ACC112 (cell line): ENCODE data around the gene SPATA22.
"Not testable (repeated sequence)": the region's sequence is repeated elsewhere in the genome, so short reads cannot be mapped to it uniquely, and the experiment has no call there.

Experiments
- H2AFZ ChIP-seq: fragments of 200-600 bp; sonication (generic); one replicate; pipeline ENCODE4 v1.6.0; 2017; ENCODE audit warnings: antibody characterized with exemption, low read length; ENCODE audit not compliant: unreplicated experiment
- H3K27ac ChIP-seq: fragments of 200-600 bp; sonication (generic); 2 replicates; pipeline ENCODE4 v1.5.1; 2014; ENCODE audit warnings: low read depth, mild to moderate bottlenecking, antibody characterized with exemption, low read length, moderate library complexity
- H3K27me3 ChIP-seq: fragments of 200-600 bp; sonication (generic); 2 replicates; pipeline ENCODE4 v1.6.1; 2014; ENCODE audit warnings: mild to moderate bottlenecking, antibody characterized with exemption, low read length, moderate library complexity, mixed read lengths; ENCODE audit not compliant: insufficient read depth
- H3K36me3 ChIP-seq: fragments of 200-600 bp; sonication (generic); 2 replicates; pipeline ENCODE4 v1.6.1; 2016; ENCODE audit warnings: mild to moderate bottlenecking, antibody characterized with exemption, low read length, moderate library complexity, mixed read lengths; ENCODE audit not compliant: insufficient read depth
- H3K4me1 ChIP-seq: fragments of 200-600 bp; sonication (generic); one replicate; pipeline ENCODE4 v1.6.1; 2016; ENCODE audit warnings: low read length, mixed read lengths; ENCODE audit not compliant: insufficient read depth, unreplicated experiment, control insufficient read depth
- H3K4me3 ChIP-seq: fragments of 200-600 bp; sonication (generic); 2 replicates; pipeline ENCODE4 v1.5.1; 2014; ENCODE audit warnings: mild to moderate bottlenecking, low read depth, low read length
- H3K79me2 ChIP-seq: fragments of 200-600 bp; sonication (generic); one replicate; pipeline ENCODE4 v1.6.0; 2016; ENCODE audit warnings: low read length; ENCODE audit not compliant: control insufficient read depth, unreplicated experiment, insufficient read depth

SPATA22 gene

GRCh38 chr17:3418222-3418621 is 53.4 kb downstream of the SPATA22 start:
- Histone ChIP-seq H3K27ac (no peak overlapping the region), H3K79me2 (no peaks in the 10 kb centered on the region), H3K4me3 (no peak overlapping the region), H3K36me3 (no peaks in the 10 kb centered on the region), H2AFZ (no peak overlapping the region), H3K4me1 (no peaks in the 10 kb centered on the region), H3K27me3 (peaks cover 14% of the 10 kb centered on the region; the same call in 1 of the 2 replicates)

DNA sequence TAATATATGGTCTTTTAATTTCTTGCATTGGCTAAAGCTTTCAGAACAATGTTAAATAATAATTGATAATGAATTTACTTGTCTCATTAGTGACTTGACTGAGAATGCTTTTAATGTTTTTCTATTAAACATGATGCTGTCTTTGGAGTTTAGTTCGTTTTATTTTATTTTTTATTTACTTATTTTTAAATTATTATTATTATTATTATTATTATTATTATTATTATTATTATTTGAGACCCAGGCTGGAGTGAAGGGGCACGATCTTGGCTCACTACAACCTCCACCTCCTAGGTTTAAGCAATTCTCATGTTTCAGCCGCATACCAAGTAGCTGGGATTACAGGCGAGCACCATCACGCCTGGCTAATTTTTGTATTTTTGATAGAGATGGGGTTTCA is 56.0 kb downstream of the SPATA22 start:
- H3K4me3 ChIP-seq = no peak overlapping the region
- peaks cover 11% of the 10 kb centered on the region; the same call in 1 of the 2 replicates for H3K27me3 ChIP-seq
- no peak overlapping the region for H2AFZ ChIP-seq
- H3K4me1 ChIP-seq = no peaks in the 10 kb centered on the region
- no peaks in the 10 kb centered on the region for H3K36me3 ChIP-seq
- no peaks in the 10 kb centered on the region for H3K79me2 ChIP-seq
- H3K27ac ChIP-seq = no peak overlapping the region

- H3K79me2 ChIP-seq, H3K4me3 ChIP-seq, H2AFZ ChIP-seq, H3K27ac ChIP-seq, H3K27me3 ChIP-seq, H3K36me3 ChIP-seq, H3K4me1 ChIP-seq: not testable (repeated sequence)
Measured at GRCh38 chr17:3412216-3412615, 59.4 kb downstream of the SPATA22 start.

DNA sequence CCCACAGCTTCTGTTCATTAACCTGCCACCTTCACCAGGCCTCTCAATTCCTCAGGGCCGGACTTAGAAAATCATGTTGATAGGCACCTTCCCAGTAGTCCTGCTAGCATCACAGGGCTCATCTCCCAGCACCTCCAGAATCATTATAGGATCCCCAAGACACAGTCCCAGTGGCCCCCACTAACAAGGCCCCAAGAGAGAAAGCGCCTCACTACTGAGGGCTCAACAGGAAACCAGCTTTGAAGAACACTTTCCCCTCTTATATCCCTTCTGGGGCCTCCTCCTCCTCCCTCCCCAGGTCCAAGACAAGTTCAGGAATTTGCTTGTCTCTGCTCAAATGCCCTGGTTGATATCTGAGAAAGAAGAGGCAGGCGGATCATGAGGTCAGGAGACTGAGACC is 60.5 kb downstream of the SPATA22 start, which contains the start of gene OR3A3:
Gene OR3A3, plus strand, starts transcription at position 301 of the 400 bp plus-strand sequence.
- Histone ChIP-seq H3K27me3 (no peaks in the 10 kb centered on the region), H3K4me1 (no peaks in the 10 kb centered on the region), H3K36me3 (no peaks in the 10 kb centered on the region), H3K27ac (no peak within 1 kb of the TSS), H3K4me3 (no peak within 1 kb of the TSS), H2AFZ (no peak within 1 kb of the TSS), H3K79me2 (no peaks in the 10 kb centered on the region)

- H2AFZ ChIP-seq, H3K79me2 ChIP-seq, H3K4me1 ChIP-seq, H3K27ac ChIP-seq, H3K4me3 ChIP-seq, H3K36me3 ChIP-seq: not testable (repeated sequence)
- peaks cover 13% of the 10 kb centered on the region for H3K27me3 ChIP-seq
Measured at GRCh38 chr17:3403856-3404255, 67.8 kb downstream of the SPATA22 start.

- Histone ChIP-seq H3K79me2 (no peaks in the 10 kb centered on the region), H3K4me3 (no peak overlapping the region), H3K4me1 (no peaks in the 10 kb centered on the region), H3K27ac (no peak overlapping the region), H3K36me3 (no peaks in the 10 kb centered on the region), H2AFZ (no peak overlapping the region), H3K27me3 (peaks cover 13% of the 10 kb centered on the region)
Measured at GRCh38 chr17:3401786-3402185, 69.8 kb downstream of the SPATA22 start.

- no peaks in the 10 kb centered on the region for H3K79me2 ChIP-seq
Measured at GRCh38 chr17:3400055-3400454, 71.6 kb downstream of the SPATA22 start.

GRCh38 chr17:3398310-3398709 is 73.3 kb downstream of the SPATA22 start, which contains the start of gene OR1E1:
Gene OR1E1, minus strand, starts transcription at chr17:3398410. Its CDS starts 0 bp downstream, at chr17:3398410.
- Histone ChIP-seq H3K4me3 (no peak within 1 kb of the TSS), H3K79me2 (no peaks in the 10 kb centered on the region), H3K36me3 (no peaks in the 10 kb centered on the region), H2AFZ (no peak within 1 kb of the TSS), H3K27ac (no peak within 1 kb of the TSS), H3K27me3 (peaks cover 13% of the 10 kb centered on the region), H3K4me1 (no peaks in the 10 kb centered on the region)

More at GRCh38 chr17:3400055-3400454, 71.6 kb downstream of the SPATA22 start:
- Histone ChIP-seq H2AFZ (no peak overlapping the region), H3K36me3 (no peaks in the 10 kb centered on the region), H3K27me3 (peaks cover 13% of the 10 kb centered on the region), H3K27ac (no peak overlapping the region), H3K4me1 (no peaks in the 10 kb centered on the region), H3K4me3 (no peak overlapping the region)

DNA sequence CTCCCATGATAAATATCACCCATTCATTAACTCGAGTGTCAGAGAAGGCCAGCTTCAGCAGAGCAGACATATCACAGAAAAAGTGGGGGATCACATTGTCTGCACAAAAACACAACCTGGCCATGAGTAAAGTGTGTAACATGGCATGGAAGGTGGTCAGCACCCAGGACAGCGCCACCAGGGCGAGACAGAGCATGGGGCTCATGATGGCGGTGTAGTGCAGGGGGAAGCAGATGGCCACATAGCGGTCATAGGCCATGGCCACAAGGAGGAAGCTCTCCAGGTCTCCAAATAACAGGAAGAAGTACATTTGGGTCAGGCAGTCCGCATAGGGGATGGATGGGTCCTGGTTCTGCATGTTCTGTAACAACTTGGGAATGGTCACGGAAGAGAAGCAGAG is 73.8 kb downstream of the SPATA22 start:
- H3K4me3 ChIP-seq, H3K36me3 ChIP-seq, H3K79me2 ChIP-seq, H3K4me1 ChIP-seq, H3K27ac ChIP-seq, H2AFZ ChIP-seq: not testable (repeated sequence)
- peaks cover 13% of the 10 kb centered on the region for H3K27me3 ChIP-seq
